HEK293 (cell line): Measurements from ENCODE around the gene IL33.

Experiments
- CTCF ChIP-seq: fragments of 450-650 bp; formaldehyde crosslinking; IDR thresholded peaks from 2 replicates; pipeline ENCODE4 v1.5.1; 2016; ENCODE audit warnings: missing biosample characterization, missing genetic modification characterization
- PRDM4 ChIP-seq: fragments of 450-650 bp; formaldehyde crosslinking; IDR thresholded peaks from 2 replicates; pipeline ENCODE4 v1.5.1; 2017; ENCODE audit warnings: missing biosample characterization, missing genetic modification characterization
- REST ChIP-seq: fragments of 450-650 bp; formaldehyde crosslinking; IDR thresholded peaks from 2 replicates; pipeline ENCODE4 v1.5.1; 2016; ENCODE audit warnings: missing biosample characterization, missing genetic modification characterization
- ZNF433 ChIP-seq: fragments of 450-650 bp; formaldehyde crosslinking; IDR thresholded peaks from 2 replicates; pipeline ENCODE4 v1.5.1; 2016; ENCODE audit warnings: missing biosample characterization, missing genetic modification characterization, low read depth
- ZNF544 ChIP-seq: fragments of 450-650 bp; formaldehyde crosslinking; IDR thresholded peaks from 2 replicates; pipeline ENCODE4 v1.5.0; 2017; ENCODE audit warnings: missing biosample characterization, missing genetic modification characterization
- TF ChIP-seq, protein P1 (sequence below): fragments of 450-650 bp; formaldehyde crosslinking; IDR thresholded peaks from 2 replicates; pipeline ENCODE4 v1.5.1; 2016; ENCODE audit warnings: missing biosample characterization, missing genetic modification characterization

DNA sequence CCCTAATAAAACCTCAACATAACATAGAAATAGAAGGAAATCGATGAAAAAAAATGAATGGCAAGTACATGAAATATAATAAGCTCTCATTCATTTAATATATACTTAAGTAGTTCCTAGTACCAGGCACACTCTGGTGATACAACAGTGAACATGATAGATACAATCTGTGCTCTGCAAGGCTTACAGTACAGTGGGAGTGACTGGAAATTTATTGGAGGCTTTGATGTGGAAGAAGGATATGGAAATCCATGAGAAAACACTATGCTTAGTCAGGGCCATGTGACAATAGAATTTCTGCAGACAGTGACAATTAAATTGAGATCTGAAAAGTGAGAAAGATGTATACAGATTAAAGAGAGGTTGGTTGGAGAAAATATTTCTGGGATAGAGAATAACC is 32.0 kb upstream of the IL33 start:
- no peak for TF ChIP-seq PRDM4 (tag by site-specific recombination)
- no peak for TF ChIP-seq CTCF (tag by site-specific recombination)
- TF ChIP-seq REST (tag by site-specific recombination): no peak
- TF ChIP-seq ZNF433: no peak
- TF ChIP-seq, protein P1, sequence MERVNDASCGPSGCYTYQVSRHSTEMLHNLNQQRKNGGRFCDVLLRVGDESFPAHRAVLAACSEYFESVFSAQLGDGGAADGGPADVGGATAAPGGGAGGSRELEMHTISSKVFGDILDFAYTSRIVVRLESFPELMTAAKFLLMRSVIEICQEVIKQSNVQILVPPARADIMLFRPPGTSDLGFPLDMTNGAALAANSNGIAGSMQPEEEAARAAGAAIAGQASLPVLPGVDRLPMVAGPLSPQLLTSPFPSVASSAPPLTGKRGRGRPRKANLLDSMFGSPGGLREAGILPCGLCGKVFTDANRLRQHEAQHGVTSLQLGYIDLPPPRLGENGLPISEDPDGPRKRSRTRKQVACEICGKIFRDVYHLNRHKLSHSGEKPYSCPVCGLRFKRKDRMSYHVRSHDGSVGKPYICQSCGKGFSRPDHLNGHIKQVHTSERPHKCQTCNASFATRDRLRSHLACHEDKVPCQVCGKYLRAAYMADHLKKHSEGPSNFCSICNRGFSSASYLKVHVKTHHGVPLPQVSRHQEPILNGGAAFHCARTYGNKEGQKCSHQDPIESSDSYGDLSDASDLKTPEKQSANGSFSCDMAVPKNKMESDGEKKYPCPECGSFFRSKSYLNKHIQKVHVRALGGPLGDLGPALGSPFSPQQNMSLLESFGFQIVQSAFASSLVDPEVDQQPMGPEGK (tag by site-specific recombination): no peak
- no peak for TF ChIP-seq ZNF544
